ENCODE data around the gene MEPCE.
"Not testable (repeated sequence)": the region's sequence is repeated elsewhere in the genome, so short reads cannot be mapped to it uniquely, and the experiment has no call there.

The MEPCE gene, protein sequence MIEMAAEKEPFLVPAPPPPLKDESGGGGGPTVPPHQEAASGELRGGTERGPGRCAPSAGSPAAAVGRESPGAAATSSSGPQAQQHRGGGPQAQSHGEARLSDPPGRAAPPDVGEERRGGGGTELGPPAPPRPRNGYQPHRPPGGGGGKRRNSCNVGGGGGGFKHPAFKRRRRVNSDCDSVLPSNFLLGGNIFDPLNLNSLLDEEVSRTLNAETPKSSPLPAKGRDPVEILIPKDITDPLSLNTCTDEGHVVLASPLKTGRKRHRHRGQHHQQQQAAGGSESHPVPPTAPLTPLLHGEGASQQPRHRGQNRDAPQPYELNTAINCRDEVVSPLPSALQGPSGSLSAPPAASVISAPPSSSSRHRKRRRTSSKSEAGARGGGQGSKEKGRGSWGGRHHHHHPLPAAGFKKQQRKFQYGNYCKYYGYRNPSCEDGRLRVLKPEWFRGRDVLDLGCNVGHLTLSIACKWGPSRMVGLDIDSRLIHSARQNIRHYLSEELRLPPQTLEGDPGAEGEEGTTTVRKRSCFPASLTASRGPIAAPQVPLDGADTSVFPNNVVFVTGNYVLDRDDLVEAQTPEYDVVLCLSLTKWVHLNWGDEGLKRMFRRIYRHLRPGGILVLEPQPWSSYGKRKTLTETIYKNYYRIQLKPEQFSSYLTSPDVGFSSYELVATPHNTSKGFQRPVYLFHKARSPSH

DNA sequence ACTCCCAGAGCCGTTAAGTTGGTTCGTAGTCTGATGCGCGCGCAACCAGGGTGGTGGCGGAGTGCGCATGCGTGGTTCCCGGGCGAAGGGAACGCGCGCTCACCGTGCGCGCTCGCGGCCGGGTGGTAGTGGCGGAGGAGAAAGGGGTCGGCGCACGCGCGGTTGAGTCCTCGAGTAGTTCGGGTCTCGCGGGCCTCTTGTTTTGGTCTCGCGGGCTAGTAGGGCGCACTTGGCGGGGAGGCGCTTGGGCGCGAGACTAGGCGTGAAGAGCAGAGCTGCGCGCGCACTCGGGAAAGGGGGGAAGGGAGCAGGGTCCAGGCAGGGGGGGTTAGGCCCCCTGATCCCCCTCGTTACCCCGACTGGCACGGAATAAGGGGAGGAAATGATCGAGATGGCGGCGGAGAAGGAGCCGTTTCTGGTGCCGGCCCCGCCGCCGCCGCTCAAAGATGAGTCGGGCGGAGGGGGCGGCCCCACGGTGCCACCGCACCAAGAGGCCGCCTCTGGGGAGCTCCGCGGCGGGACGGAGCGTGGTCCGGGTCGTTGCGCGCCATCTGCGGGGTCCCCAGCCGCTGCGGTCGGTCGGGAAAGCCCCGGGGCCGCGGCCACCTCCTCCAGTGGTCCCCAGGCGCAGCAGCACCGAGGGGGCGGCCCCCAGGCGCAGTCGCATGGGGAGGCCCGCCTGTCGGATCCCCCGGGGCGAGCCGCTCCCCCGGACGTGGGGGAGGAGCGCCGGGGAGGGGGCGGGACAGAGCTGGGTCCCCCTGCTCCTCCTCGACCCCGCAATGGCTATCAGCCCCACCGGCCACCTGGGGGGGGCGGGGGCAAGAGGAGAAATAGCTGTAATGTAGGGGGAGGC, at the start of gene MEPCE:
Gene MEPCE (plus strand): TSS at position 195 of the 856 bp plus-strand sequence. CDS start 188 bp downstream, at position 383.
- DNase-seq: peak; percentile 99

DNA sequence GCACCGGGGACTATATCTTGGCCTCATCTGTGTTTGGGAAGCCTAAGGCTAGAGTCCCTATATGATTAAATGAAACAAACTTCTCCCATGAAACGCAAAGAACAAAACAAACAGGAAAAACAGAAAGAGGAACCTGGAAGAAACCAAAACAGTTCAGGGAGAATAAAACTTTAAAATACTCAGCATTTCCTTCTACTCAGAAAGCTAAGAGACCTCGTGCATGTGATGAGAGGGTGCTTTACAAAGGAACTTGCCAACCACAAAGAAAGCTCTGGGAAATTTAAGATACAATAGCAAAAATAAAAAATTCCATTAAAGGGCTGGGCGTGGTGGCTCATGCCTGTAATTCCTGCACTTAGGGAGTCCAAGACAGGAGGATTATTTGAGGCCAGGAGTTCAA, 49.4 kb upstream of the MEPCE start:
- DNase-seq: no peak

DNA sequence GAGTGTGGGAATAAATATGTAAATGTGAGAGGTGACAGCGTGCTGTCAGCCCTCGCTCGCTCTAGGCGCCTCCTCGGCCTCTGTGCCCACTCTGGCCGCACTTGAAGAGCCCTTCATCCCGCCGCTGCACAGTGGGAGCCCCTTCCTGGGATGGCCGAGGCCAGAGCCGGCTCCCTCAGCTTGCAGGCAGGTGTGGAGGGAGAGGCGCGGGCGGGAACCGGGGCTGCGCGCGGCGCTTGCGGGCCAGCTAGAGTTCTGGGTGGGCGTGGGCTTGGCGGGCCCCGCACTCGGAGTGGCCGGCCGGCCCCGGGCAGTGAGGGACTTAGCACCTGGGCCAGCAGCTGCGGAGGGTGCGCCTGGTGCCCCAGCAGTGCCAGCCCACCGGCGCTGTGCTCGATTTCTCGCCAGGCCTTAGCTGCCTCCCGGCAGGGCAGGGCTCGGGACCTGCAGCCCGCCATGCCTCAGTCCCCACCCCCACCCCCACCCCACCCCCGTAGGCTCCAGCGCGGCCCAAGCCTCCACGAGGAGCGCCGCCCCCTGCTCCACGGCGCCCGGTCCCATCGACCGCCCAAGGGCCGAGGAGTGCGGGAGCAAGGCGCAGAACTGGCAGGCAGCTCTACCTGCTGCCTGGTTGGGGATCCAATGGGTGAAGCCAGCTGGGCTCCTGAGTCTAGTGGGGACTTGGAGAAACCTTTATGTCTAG, 47.9 kb upstream of the MEPCE start:
- DNase-seq: not testable (repeated sequence)

DNA sequence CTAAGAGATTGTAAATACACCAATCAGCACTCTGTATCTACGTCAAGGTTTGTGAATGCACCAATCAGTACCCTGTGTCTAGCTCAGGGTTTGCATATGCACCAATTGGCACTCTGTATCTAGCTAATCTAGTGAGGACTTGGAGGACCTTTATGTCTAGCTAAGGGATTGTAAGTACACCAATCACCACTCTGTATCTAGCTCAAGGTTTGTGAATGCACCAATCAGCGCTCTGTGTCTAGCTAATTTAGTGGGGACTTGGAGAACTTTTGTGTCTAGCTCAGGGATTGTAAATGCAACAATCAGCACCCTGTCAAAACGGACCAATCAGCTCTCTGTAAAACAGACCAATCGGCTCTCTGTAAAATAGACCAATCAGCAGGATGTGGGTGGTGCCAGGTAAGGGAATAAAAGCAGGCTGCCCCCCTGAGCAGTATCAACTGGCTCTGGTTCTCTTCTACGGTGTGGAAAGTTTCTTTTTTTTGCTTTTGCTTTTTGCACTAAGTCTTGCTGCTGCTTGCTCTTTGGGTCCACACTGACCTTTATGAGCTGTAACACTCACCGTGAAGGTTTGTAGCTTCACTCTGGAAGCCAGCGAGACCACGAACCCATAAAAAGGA, 47.3 kb upstream of the MEPCE start:
- DNase-seq: not testable (repeated sequence)

DNA sequence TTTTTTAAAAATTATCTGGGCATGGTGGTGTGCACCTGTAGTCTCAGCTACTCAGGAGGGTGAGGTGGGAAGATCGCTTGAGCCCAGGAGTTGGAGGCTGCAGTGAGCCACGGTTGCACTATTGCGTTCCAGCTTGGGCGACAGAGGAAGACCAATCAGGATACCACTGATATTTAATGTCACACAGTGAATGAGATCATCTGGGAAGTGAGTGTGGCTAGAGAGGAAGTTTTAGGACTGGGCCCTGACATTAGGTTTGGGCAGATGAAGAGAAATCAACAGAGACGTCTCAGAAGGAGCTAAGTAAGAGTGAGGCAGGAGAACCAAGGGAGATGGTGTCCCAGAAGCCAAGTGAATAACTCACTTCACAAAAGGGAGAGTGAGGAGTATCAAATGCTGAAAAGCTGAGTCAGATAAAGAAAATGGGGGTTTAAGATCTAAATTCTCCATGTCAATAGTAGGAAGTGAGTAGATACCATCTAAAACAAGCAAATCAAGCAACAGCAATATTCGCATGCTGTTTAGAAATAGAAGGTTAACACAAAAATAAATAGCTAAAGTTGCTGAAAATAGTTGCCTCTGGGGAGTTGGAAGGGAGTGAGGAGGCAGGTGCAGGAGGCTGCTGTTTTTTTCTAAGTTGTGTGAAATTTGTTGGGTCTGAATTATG, 44.9 kb upstream of the MEPCE start:
- DNase-seq: no peak

DNA sequence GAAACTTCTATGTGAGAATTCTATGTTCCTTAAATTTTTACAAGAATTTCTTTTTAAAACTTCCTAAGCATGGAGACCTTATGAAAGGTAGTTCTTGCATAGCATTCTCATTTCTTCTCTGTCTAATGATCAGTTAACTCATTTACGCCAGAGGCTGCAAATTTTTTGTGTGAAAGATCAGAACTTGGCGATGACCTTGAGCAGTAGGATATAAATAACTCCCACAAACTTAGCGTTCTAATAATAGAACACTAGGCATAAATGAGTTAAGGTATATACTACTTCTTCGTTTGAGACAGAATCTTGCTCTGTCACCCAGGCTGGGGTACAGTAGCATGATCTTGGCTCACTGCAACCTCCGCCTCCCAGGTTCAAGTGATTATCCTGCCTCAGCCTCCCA, 42.7 kb upstream of the MEPCE start:
- DNase-seq: no peak

DNA sequence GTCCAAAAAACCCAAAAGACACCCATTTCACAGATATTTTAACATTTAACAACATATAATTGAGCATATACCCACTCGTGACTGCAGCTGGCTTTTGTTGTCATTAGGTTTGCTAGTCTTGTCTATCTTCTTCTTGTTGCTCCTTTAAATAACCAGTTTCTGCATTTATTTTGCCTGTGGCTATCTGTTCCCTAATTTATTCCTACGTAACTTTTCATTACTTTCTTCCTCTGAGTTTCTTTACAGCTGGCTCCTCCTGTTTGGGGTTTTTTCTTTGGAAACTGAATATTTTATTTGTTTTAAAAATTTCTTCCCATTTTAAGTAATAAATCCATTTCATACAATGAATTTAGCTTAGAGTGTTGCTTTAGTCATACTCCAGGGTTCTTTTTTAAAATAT, 41.9 kb upstream of the MEPCE start:
- DNase-seq: no peak

DNA sequence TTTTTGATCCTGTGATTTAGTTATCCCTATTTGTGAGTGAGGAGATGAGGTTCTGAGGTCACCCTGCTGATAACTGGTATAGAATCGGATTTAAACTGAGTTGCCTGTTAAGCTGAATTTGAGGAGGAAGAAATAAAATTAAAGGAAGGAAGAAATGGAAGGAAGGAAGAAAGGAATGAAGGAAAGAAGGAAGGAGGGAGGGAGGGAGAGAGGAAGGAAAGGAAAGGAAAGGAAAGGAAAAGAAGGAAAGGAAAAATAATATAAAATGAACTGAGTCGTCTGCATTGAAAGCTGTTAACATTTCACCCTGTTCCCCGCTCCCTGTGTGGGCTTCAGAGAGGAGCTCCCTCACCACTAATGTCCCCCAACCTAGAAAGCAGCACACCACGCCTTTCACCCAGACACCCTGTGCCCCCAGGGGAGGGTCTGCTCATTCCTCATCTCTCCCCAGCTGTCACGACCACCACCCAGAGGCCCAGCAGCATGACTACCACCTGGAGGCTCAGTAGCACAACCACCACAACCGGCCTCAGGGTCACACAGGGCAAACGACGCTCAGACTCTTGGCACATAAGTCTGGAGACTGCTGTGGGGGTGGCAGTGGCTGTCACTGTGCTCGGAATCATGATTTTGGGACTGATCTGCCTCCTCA, 40.1 kb upstream of the MEPCE start:
- no peak for DNase-seq

DNA sequence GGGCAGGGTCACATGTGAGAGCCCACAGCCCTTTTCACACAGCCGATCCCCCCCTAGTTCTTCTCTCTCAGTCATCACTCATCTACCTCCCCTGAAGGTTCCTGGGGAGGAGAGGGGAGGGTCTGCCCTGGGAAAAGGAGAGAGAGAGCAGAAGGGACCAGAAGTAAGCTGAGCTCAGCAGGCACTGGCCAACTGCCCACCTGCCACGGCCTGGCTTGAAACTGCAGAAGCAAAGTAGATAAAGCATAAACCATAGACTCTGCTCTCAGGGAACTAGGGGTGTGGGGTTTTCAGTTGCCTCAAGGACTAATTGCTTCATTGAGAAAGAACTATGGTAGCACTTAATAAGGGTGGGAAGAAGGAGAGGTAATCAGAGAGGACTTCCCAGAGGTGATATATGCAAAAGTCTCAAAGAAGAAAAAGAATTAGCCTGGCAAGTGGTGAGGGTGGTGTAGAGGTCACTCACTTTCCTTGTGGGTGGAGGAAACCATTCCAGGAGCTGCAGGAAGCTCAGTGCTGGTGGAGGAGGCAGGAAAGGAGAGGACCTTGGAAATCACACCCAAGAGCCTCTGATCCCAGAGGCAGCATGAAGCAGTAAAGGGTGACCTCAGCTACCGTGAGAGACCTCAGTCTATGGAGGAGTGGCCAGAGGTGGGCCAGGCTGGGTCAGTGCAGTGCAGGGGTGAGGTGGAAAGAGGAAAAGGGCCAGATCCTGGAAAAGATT, 39.2 kb upstream of the MEPCE start:
- DNase-seq: no peak

DNA sequence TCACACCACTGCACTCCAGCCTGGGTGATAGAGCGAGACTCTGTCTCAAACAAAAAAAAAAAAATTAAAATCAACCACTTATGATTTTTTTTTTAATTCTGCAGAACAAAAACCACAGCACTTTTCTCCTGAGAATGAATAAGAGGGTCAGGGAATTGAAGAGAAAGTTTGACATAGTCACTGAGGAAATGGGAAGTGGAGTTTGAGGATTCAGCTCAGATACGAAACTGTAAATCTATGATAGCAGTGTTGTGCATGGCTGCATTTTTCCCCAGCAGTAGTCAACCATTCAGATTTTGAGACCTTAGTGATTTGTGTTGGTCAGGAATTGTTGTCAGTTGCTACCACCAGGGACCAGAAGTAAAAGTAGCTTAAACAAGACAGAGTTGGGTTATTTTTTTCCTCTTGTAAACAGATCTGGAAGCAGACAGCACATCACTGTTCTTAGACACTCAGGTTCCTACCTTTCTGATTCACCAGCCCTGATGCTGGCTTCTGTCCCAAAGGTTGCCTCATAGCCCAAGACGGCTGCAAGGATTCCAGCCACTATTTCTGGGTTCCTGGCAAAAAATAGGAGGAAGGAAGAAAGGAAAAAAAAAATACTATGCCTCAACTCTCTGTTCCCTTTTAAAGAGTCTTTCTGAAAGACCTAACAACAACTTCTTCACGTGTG, 36.3 kb upstream of the MEPCE start:
- DNase-seq: no peak

DNA sequence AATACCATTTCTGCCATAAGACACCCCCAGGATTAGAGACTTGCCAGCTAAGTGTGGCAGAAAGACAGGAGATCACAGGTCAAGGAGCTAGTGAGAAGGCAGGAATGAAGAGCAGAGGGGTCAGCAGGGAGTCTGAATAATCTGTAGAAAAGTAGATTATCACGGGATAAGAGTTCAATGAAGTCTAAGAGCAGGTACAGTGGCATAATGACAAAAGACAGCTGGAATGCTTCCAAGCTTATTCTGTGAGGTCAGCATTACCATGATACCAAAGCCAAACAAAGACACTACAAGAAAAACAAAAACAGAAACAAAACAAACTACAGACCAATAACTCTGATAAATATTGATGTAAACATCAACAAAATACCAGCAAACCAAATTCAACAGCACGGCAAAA, 35.6 kb upstream of the MEPCE start:
- no peak for DNase-seq

DNA sequence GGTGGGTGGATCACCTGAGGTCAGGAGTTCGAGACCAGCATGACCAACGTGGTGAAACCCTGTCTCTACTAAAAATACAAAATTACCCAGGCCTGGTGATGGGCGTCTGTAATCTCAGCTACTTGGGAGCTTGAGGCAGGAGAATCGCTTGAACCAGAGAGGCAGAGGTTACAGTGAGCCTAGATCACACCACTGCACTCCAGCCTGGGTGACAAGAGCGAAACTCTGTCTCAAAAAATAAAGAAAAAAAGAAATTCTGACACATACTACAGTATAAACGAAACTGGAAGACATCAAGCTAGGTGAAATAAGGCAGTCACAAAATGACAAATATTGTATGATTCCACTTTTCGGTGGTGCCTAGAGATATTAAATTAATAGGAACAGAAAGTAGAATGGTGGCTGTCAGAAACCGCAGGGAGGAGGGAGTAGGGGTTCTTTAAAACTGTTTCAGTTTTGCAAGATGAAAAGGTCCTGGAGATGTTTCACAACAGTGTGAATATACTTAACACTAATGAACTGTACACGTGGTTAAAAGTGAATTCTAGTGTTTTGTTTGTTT, 33.1 kb upstream of the MEPCE start:
- no peak for DNase-seq

DNA sequence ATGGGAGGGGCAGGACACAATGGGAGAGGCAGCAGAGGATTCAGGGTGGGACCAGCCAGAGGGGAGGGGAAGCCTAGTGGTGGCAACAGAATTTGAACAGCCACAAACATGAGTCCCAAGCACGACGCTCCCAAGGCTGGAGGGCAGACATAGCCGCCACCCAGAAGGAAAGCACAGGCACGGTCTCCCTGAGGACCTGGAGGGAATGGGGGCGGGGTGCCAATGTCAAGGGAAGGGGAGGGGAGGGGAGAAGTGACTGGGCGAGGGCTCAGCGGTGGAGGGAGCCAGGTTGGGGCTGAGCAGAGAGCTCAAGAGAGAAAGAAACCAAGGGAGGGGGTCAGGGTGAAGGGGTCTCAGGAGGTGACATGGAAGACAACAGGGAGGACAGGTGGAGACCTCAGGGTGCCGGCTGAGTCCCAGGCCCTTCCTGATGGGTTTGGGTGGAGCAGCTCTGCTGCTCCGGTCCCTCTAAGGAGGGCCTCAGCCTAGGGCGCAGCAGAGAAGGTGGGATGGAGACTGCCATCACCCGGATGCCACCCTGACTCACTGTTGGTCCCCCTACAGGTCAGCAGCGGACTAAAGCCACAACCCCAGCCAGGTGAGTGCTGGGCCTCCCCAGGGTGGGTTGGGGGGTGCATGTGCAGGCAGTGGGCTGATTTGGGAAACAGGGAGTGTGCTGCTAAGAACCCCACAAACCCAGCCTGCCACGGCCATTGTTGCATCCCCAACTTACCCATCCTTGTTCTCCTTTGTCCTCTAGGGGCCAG, 32.1 kb upstream of the MEPCE start:
- DNase-seq: no peak

DNA sequence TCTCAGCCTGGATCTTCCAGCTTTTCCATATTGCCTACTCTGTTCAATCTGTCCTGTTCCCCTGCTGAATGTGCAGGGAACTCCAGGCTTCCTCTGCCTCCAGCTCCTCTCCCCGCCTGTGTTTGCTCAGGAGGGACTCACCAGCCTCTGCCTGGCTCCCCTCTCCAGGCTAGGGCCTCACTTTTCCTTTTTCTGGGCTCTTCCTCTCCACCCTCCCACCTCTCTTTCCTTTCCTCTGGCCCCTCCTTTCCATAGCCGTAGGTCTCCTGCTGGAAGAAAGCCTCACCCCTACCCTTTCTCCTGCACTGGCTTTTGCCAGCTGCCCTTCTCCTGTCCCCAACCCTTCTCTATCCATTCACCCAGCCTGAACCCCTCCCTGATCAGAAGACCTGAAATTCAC, 31.4 kb upstream of the MEPCE start:
- DNase-seq: no peak

DNA sequence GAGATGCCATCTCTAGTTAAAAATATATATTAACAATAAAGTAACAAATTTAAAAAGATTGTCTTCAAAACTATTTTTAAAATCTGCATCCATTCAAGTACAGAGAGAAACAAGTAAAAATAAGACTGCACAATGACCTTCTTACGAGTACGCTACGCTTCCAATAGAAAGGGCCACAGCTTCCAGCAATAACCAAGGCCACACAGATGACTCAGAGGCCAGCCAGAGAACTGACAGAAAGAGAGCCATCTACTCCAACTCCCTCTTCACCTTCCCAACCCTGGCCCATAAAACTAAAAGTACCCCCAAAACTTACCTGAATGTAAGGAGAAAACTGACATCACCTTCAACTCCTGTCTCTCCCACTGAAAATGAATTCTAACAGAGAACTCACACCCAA, 29.6 kb upstream of the MEPCE start:
- no peak for DNase-seq

DNA sequence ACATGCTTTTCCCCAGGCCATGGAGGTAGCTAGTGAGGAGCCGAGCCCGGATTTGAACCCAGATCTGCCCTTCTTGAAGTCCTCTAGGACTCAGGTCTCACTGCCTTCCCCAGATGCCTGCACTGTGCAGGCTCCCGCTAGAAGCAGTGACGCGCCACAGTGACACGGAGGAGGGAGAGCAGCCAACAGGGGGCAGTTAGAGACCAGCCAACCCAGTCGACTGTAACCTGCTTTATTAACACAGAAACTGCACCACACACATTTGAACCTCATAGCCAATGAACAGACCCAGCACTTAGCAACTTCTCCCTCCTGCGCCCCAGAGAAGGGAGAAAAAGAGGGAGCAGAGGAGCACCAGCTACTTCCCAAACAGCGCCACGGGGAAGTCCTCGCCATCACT, 29.0 kb upstream of the MEPCE start:
- DNase-seq: peak; percentile 9

DNA sequence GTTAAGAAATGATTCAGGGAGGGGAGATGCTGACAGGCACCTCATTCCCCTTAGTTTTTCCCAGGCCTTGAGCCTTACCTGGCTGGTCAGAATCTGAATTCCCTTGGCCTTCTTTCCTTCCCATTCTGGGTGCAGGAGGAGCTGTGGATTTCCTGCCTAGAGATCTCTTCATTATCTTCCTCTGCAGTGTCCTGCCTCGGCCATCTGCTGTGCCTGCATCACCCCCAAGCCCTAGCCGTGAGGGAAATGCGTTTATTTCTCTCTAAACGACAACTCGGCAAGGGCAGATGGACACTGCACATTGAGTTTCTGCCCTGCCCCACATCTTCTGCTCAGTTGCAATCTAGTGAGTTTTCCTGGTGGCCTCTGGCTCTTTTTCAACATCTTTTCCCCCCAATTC, 27.8 kb upstream of the MEPCE start:
- DNase-seq: no peak

DNA sequence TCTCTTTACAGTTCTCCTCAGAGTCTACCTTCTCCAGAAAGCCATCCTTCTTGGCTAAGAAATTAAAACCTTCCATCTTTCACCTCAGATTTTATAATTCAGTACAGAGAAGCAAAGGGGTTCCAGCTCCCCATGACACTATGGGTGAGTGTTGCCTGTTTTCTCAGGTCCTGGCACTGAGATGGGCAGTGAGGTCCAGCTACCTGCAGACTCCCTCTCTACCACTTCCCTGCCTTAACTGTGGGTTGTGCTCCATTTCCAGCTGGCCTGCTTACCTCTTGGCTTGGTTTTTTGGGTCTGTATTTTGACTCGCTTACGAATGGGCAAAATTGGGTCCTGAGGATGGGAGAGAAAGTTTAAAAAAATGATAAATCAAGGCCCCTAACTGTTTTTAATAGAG, 27.4 kb upstream of the MEPCE start:
- no peak for DNase-seq

DNA sequence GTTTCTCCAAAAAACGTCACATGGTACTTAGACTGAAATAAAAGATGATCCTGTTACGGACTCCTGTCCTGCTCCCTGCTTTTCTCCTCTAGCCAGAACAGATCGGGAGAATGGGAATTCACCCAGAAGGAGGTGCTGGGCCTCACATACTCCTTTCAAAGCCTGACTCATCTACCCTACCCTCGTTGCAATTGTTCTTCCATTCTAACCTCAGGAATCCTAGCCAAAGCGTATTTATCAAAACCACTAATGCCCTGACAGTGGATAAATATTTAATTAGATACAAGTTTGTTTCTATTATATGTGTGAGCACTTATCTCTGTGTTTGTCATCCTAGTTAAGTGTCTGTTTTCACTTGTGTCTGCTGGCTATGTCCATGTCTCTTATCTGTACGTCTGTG, 22.9 kb upstream of the MEPCE start:
- peak; percentile 53 for DNase-seq

Measured in fibroblast of upper back skin (primary cell).